AG09319 (cell line): ENCODE measurements around the gene KLHL13.

ENCODE experiments used
- DNase-seq: peaks from one replicate; pipeline ENCODE4 v3.0.0-alpha.2; 2010; ENCODE audit warnings: low read depth; ENCODE audit errors: extremely low read depth
- TF ChIP-seq, protein P1 (sequence below): IDR thresholded peaks from 2 replicates; pipeline ENCODE4 v1.5.1; 2011; ENCODE audit warnings: low read depth, mild to moderate bottlenecking, inconsistent platforms, low read length, moderate library complexity

KLHL13 gene

DNA sequence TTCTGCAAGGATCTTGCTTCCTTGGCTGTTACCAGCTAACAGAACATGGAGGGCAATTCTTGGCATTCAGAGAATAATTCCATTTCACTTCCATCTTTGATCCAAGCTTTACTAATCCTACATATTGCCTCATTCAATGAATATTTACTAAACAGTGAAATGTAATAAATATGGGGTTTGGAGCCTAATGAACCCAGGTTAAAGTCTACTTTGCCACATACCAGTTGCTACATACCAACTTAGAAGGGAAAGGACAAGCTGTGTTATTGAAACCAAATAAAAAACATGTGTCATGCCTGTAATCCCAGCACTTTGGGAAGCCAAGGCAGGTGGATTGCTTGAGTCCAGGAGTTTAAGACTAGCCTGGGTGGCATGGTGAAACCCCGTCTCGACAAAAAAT lies 265.6 kb downstream of the KLHL13 start:
- TF ChIP-seq, protein P1, sequence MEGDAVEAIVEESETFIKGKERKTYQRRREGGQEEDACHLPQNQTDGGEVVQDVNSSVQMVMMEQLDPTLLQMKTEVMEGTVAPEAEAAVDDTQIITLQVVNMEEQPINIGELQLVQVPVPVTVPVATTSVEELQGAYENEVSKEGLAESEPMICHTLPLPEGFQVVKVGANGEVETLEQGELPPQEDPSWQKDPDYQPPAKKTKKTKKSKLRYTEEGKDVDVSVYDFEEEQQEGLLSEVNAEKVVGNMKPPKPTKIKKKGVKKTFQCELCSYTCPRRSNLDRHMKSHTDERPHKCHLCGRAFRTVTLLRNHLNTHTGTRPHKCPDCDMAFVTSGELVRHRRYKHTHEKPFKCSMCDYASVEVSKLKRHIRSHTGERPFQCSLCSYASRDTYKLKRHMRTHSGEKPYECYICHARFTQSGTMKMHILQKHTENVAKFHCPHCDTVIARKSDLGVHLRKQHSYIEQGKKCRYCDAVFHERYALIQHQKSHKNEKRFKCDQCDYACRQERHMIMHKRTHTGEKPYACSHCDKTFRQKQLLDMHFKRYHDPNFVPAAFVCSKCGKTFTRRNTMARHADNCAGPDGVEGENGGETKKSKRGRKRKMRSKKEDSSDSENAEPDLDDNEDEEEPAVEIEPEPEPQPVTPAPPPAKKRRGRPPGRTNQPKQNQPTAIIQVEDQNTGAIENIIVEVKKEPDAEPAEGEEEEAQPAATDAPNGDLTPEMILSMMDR, result no peak
- DNase-seq, result no peak
